HT-29 (cell line): Measurements from ENCODE around the gene MX1. TPM values are rescaled to one million over a fixed set of nuclear protein-coding genes. Genes with fewer than 3 reads are reported as not detected.
"Not testable (repeated sequence)": the region's sequence is repeated elsewhere in the genome, so short reads cannot be mapped to it uniquely, and the experiment has no call there.

Experiments
- DNase-seq: peaks from one replicate; pipeline ENCODE4 v3.0.0-alpha.2; 2015; ENCODE audit warnings: low spot score
- total RNA-seq: library from RNA; depleted of rRNA; stranded (reverse); fragments of >200 nt; shearing (Covaris generic); gene quantifications from 2 replicates; pipeline ENCODE4 v1.2.3, GENCODE V29; 2014

Gene MX1
- total RNA-seq, 1 experiment from 2014 or later = 30.6 TPM

- no peak for DNase-seq
These were observed 18.2 kb upstream of the MX1 start for GRCh38 chr21:41407541-41408460.

- no peak for DNase-seq
These were observed 15.7 kb upstream of the MX1 start for GRCh38 chr21:41410361-41410760.

- DNase-seq = no peak
These were observed 15.1 kb upstream of the MX1 start for GRCh38 chr21:41410767-41411448.

- DNase-seq = peak; percentile 77
These were observed 14.5 kb upstream of the MX1 start for GRCh38 chr21:41411449-41412089.

- not testable (repeated sequence) for DNase-seq
These were observed 8.5 kb upstream of the MX1 start for GRCh38 chr21:41417505-41417904.

GRCh38 chr21:41418393-41418792 lies 7.6 kb upstream of the MX1 start:
- DNase-seq = no peak

- DNase-seq = no peak
These were observed 6.9 kb upstream of the MX1 start for GRCh38 chr21:41418956-41419680.

- peak; percentile 69 for DNase-seq
These were observed 5.8 kb upstream of the MX1 start for GRCh38 chr21:41419921-41420862.

- not testable (repeated sequence) for DNase-seq
These were observed 5.0 kb upstream of the MX1 start for GRCh38 chr21:41420998-41421397.

- DNase-seq = no peak
These were observed 3.3 kb upstream of the MX1 start for GRCh38 chr21:41422546-41423304.

- DNase-seq = not testable (repeated sequence)
These were observed 2.8 kb upstream of the MX1 start for GRCh38 chr21:41423305-41423636.

- no peak for DNase-seq
These were observed 468 bp upstream of the MX1 start for GRCh38 chr21:41425588-41425953.

- no peak for DNase-seq
These were observed 801 bp downstream of the MX1 start for GRCh38 chr21:41426676-41427404.

GRCh38 chr21:41427556-41427955 lies 1.5 kb downstream of the MX1 start:
- no peak for DNase-seq

- DNase-seq = no peak
These were observed 2.3 kb downstream of the MX1 start for GRCh38 chr21:41428311-41428710.

- DNase-seq = no peak
These were observed 2.8 kb downstream of the MX1 start for GRCh38 chr21:41428847-41429246.

GRCh38 chr21:41429305-41429704 lies 3.3 kb downstream of the MX1 start:
- no peak for DNase-seq

GRCh38 chr21:41429925-41430491 lies 4.0 kb downstream of the MX1 start:
- no peak for DNase-seq
